HG03045 (cell line): ENCODE results near the gene IST1.
A peak's percentile ranks its signal among the peaks of the same experiment; 100 is the strongest.

ENCODE experiments used
- ATAC-seq: cut with Tn5 transposase; IDR thresholded peaks from one replicate; pipeline ENCODE4 v1.9.1; 2021; ENCODE audit warnings: mild to moderate bottlenecking, moderate library complexity; ENCODE audit not compliant: unreplicated experiment

The IST1 gene

DNA sequence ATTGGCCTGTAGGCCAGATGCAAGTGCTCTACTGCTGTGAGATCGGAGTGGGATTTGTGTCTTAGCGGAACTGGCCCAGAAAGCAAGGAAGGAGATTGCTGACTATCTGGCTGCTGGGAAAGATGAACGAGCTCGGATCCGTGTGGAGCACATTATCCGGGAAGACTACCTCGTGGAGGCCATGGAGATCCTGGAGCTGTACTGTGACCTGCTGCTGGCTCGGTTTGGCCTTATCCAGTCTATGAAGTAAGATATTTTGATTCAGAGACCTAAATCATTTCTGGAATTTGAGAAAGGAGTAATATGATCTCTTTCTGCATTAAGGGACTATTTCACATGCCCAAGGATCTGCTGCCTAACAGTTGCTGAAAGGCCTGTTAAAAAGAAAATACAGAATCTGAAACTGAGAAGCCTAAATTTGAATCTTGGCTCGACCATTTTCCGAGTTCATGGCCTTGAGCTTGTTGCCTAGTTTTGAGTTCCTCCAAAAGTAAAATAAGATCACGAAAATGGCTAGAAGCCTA, 21.1 kb downstream of the IST1 start:
- no peak for ATAC-seq

DNA sequence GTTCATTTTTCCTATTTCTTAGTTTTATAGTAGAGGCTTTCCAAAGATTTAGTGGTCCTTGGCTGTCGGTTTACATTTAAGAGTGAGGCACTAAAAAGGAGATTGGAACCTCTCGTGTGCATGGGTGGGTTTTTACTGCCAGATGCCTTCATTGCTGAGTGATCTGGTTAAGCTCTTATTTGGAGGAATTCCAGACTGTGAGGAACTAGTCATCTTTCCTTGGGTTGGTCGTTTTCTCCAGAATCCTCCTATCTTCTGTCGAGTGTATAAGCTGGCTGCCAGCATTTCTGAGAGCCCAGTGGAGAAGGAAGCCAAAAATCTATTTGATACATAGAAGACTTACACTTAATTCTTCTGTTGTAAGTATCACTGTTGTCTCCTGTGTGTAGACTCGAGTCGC, 22.6 kb downstream of the IST1 start:
- no peak for ATAC-seq

DNA sequence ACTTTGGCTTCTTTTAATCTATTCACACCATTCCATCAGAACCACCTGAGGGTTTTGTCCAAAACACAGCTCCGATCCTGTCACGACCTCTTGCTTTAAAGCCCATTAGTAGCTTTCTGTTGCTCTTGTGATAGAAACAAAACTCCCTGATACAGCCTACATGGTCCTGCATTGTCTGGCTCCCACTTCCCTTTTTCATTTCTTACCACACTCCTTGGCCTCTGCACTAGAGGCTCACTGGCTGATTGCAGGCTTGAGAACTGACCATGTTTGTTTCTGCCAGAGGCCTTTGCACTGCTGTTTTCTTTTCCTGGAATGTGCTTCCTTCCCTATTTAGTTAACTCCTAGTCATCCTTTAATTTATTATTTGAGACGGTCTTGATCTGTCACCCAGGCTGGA, 23.7 kb downstream of the IST1 start:
- ATAC-seq: peak; percentile 68

DNA sequence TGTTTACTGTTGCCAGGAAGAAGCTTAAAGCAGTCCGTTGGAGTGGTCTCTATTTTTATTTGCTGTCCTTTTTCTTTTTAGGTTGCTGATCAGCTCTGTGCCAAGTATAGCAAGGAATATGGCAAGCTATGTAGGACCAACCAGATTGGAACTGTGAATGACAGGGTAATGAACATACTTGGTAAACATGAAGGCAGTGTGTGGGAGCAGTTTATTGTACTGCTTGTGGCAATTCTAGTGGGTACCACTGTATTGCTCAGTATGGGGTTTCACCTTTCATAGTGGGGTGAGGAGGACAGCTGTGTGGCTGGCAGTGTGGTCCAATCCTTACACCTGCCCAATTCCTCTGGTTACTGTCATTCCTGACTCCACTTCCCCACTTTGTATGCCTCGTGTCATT, 25.3 kb downstream of the IST1 start:
- ATAC-seq: no peak

DNA sequence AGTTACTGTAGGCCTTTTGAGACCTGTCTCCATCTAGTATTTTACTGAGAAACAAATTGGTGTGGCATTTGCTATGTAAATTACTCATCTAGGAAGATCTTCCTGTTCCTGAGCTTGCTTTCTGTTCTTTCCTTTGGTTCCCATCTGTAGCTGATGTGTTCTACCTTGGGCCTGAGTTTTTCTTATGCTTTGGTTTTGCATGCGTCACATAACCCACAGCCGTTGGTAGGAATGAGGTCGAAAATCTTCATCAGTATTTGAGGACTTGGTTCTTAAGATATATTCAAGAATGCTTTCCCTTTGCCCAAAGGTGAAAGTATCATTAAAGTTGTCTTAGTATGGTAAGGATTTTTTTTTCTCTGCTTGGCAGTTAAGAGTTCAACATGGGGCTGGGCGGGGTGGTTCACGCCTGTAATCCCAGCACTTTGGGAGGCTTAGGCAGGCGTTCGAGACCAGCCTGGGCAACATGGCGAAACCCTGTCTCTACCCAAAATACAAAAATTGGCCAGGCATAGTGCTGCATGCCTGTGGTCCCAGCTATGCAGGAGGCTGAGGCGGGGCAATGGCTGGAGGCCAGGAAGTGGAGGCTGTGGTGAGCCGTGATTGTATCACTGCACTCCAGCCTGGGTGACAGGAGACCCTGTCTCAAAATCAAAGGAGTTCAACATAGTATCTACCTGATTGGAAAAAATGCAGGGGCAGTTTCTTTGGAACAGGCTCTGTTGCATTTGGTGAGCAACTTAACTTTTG, 28.8 kb downstream of the IST1 start:
- no peak for ATAC-seq

DNA sequence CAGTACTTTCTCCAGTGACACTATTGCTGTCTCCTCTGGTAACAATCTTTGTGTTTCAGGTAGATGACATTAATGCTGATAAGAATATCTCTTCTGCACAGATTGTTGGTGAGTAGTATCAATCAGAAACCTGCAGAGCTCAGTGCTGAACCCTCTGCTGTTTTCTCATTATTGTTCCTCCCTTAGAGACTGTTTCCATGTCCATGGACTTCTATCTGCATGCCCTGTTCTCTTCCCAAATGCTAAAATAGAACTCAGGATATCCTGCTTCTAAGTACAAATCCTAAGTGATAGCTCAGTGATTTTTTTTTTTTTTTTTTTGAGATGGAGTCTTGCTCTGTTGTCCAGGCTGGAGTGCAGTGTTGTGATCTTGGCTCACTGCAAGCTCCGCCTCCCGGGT, 29.4 kb downstream of the IST1 start:
- ATAC-seq: no peak

DNA sequence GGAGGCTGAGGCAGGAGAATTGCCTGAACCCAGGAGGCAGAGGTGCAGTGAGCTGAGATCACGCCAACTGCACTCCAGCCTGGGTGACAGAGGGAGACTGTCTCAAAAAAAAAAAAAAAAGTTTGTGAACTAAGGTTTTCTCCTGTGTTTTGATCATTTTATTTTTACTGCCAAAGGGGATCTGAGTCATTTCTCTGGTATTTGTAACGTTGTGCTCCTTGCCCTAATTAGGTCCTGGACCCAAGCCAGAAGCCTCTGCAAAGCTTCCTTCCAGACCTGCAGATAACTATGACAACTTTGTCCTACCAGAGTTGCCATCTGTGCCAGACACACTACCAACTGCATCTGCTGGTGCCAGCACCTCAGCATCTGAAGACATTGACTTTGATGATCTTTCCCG, 32.1 kb downstream of the IST1 start:
- ATAC-seq: no peak

DNA sequence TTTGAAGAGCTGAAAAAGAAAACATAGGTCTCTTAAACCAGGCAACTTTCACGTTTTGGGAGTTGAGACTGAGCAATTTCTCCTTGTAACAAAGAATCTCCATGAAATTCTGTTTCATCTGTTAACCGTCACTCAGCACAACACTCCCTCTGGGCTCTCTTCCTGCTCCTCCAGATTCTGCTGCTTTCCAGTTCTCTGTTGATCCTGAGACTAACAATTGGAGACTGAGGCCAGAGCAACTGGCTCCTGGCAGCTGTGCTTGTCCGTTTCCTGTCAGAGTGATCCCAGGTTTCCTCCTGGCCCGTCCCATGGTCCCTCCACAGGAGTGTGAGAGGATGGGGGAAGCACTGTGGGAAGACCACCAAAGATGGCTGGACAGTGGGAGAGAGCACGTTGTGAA, 32.5 kb downstream of the IST1 start:
- no peak for ATAC-seq

DNA sequence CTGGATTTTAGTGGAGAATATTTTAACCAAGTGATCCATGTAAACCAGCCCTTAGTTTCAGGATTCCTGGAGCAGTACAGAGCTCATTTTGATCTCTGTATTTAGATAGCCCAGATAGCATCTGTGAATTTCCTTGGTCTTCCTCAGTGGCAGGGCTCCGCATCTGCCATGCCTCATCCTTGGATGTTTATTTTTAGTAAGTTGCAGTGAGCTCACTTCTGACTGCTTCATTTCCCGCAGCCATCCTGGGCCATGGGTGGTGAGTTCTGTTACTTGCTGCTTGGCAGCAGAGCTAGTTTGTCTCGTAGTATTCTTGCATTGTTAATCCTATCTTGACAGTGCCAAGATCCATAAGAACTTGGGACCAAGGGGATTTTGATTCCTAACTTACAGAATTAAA, 33.7 kb downstream of the IST1 start:
- ATAC-seq: no peak

DNA sequence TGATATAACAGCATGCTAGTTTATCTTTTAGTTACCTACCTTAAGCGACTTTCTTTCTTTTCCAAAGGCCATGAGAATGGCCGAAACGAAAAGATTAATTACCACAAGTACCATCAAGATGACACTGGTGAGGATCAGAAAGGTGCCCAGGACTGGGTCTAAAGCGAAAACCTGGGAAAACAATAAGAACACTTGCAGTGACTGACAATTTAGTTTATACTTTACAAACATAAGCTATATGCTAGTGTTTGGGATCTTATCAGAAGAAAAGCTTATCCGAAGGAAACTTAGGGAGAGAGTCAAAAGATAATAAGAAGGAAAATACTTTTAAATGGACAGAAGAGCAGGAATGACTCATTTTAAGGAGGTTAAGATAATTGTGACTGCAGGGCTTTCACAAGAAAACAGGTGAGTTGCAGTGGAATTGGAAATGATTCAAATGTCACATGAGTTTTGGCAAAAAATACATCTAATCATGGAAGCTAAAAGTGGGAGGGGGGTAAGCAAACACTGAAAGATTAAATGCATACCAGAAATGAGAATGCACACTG, 34.8 kb downstream of the IST1 start:
- ATAC-seq: no peak

DNA sequence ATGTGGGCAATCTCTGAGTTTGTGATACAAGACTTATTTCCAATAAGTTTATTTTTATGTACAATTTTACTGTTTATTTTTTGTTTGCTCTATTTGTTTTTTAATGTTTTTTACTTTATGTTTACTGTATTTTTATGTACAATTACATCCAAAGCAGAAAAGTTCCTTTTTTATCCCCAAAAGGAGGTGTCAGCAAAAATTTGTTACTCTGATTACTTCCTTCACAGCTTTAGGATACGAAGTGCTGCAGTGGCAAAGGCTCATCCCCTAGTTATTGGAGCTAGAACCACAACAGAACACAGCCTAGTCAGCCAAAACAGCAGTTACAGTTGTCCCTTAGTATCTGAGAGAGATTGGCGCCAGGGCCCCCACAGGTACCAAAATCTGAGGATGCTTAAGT, 35.7 kb downstream of the IST1 start:
- ATAC-seq: no peak

DNA sequence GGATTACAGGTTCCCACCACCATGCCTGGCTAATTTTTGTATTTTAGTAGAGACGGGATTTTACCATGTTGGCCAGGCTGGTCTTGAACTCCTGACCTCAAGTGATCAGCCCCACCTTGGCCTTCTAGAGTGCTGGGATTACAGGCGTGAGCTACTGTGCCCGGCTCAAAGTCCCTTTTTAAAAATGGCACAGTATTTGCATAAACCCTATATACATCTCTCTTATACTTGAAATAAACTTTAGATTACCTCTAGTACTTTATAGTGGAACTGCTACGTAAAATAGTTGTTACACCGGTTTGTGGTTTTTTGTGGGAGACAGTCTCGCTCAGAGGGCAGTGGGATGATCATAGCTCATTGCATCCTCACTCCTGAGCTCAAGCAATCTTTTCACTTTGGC, 36.3 kb downstream of the IST1 start:
- ATAC-seq: no peak

DNA sequence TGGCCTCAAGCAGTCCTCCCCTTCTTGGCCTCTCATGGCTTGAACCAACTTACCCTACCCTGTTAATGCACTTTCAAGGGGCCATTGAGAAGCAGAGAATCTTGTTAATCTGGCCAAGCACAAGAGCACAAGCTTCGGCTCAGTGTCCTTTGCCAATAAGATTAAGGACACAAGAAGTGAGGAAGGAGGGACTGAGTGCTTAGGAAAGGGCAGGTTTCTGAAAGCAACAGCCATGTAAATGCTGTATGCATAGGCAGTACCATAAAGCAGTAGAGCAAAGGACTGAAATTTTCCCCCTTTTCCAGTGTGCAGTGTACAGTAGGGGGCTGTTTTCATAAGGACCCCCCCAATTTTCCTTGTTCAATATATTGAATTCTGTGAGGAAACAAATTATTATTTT, 37.7 kb downstream of the IST1 start:
- no peak for ATAC-seq

DNA sequence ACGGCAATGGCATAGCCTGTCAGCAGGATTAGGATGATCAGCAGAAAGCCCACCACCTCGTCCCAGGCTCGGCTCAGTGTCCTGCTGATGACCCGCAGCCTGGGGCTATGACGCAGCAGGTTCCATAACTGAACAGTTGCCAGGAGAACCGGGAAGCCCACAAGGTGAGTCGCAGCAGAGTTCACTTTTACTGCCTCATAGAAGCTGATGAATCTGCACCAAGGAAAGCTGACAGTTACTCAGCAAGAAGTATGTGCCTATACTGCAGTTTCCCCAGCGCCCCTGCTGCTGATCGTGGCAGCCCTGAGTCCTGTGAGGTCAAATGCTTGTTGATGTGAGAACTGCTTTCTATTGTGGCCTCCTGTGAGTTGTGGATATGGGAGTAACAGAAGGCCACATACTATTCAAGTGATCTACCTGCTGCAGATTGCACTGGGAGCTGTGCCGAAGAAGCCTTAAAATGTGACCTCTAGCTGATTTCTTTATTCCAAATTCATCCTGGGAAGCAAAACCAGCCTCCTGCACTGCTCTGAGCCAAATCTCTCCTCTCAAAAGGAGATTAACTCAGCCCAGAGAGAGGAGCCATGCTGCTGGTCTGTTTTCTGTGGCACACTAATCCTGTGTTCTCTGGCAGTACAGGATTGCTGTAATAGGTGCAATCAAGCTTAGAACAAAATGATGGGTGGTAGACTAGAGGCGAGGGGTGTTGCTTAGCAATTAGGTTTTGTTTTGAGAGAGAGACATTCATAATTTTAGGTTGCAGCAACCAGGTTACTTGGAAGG, 38.8 kb downstream of the IST1 start:
- no peak for ATAC-seq

DNA sequence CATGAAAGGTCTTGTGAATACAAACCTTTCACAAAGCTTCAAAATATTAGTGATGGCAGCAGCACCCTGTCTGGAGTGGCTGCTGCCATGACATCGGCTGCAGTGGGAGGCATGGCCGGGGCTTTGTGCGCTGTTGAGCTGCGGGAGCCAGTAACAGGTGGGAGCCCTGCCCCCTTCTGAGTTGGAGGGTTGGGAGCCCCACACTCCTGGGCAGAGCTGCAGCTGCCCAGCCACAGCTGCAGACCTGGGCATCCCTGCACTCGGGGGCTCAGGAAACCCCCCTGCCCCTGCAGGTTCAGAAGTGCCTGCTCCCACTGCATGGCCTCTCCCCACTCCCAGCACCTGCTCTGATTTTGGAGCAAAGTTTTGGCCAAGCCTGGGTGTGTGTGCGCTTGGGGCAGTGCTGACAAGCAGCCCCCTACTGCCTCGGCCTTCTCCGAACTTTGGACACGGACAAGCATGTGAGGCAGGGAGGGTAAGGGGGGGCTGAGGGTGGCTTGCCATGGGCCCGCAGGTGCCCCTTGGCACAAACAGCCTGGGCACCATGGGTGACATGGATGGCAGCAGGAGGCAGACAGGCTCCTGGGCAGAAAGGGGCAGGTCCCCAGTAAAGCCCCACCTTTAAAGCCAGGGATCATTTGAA, 42.7 kb downstream of the IST1 start:
- no peak for ATAC-seq

DNA sequence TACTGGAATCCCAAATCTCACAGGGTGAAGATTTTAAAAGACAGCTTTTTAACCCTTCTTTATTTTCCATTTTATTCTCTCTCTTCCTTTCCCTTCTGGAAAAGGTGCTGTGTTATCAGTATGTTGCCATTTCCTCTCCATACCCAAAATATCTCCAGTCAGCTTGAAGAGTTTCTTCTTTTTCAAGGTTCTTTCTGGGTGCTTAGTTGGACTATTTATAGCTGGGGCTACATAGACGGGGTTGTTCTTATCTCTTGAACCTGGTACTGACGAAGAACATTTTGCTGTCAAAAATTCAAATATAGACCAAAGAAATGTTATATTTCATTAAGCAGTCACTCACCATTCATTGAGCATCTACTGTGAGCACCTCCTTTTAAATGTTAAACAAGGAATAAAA, 48.6 kb downstream of the IST1 start:
- no peak for ATAC-seq

DNA sequence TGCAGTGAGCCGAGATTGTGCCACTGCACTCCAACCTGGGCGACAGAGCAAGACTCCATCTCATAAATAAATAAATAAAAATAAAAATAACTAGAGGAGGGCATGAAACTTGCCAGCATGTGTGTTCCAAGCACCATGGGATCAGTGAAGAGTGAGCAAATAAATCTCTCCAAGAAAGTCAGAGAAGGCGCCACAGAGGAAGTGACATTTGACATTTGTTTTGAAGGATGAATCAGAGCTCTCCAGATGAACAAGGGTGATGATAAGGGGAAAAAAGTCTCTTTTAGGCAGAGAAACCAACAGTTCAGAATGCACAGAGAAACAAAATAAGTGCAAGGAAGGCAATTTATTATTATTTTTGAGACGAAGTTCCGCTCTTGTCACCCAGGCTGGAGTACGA, 50.3 kb downstream of the IST1 start:
- ATAC-seq: no peak

DNA sequence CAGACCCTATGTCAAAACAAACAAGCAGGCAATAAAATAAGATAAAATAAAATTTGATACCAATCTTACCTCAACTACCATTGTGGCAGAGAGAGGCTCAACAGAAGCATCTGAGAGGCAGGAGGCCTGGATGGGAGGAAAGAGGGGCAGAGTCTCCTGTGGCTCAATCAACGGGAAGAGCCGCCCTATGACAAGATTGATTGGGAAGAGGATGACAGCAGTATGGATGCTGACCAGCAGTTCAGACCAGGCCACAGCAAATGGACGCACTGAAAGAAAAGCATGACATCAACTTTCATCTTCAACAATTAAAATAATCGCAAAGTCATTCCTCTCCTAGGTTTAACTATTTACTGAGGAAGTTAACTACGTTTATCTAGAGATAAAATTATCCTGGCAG, 57.5 kb downstream of the IST1 start:
- no peak for ATAC-seq

DNA sequence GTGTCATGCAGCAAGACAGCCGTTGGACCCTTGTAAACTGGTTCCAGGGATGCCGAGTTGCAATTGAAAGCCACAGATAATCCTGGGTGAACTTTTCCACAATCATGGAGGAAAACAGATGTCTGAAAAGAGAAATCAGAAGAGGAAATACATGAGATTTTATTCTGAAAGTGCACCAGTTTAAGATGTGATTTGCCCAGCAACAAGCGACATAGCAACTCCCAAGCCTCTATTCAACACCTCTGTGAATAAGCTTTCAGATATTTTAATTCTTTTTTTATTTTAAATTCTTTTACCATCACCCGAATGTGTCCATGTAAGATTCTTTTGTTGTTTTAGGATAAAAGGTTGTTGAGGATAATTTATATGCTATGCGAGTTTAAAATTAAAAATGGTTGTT, 58.8 kb downstream of the IST1 start:
- no peak for ATAC-seq

DNA sequence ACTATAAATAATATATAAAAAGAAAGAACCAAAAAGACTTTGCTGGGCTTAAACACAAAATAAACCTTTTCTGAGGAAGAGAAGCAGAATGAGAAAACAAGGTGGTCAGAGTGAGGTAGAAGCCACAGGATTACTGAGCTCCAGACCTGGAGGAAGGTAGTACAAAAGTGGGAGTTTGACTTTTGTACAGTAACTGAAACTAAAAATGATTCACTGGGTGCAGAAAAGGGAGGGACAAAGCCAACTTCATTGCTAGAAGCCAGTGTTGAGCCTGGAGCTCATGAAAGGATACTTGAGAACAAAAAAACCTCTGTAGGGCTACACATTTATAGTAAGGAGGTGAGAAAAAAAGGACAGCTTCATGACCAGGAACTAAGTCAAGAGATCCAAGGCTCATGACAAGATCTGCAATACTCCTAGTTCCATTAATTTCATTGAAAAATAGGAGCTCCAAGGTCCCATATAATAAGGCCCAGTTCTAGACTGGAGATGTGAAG, 59.4 kb downstream of the IST1 start:
- no peak for ATAC-seq

DNA sequence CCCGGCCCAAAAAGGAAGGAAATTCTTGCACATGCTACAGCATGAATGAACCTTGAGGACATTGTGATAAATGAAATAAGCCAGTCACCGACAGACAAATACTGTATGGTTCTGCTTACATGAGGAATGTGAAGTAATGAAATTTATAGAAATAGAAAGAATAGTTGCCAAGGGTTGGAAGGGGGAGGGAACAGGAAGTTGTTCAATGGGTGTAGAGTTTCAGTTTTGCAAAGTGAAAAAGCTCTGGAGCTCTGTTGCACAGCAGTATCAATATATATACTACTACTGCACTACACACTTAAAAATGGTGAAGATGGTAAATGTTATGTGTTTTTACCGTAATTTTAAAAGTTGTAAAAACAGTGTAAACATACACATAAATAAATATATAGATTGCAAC, 61.2 kb downstream of the IST1 start:
- no peak for ATAC-seq
